GDM1 (cell line): Measurements from ENCODE around the gene TMEM185A.
"Not testable (repeated sequence)": the region's sequence is repeated elsewhere in the genome, so short reads cannot be mapped to it uniquely, and the experiment has no call there.

Experiments used
- DNase-seq: peaks from one replicate; lab custom pipeline; 2025; lab: John Stamatoyannopoulos, UW

Gene TMEM185A

DNA sequence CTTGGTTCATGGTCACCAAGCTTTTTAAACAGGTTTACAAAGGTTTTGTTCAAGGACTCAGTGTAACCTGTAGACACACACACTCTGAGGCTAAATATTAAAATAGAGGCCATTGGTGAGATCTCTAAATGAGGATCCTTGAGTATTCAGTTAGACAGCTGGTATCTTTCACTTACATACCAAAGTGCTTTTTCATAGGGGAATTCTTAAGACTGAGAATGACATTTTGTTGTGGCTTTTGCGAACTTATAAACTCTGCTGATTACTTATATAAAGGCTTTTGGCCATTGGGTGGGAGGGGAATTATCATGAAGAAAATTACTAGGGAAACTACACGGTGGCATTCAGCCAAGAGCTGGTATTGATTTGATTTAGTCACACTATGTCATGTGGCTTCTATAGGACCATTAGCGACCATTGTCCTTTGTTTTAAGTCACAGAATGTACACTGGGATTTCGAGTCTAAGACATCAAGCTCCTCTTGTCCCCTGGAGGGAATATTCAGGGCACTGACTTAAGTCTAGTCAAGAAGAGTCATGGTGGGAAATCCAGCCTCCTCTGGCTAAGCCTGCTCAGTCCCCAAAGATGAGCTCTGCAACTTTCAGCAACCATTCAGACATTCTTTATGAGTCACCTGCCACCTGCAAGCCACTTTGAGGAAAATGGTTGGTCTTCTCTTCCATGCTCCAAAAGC lies 80.2 kb downstream of the TMEM185A start:
- DNase-seq: not testable (repeated sequence)

DNA sequence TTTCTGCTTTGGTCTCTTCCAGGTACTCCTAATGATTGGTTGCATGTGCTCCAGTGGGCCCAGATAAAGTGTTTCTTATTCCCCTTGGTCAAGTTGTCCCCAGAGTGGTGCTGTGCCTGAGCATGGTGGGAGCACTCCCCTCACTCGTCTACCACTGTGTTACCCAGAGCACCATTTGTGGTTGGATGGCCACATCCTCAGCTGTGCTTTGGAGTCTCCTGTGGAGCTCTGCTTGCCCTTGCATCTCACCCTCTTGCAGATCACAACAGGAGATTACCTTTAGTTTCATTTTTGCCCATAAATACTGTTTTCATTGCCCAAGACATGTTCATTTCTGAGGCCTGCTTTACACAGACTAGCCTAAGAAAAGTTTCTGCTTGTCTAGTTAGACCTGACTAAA lies 81.1 kb downstream of the TMEM185A start:
- DNase-seq: not testable (repeated sequence)

DNA sequence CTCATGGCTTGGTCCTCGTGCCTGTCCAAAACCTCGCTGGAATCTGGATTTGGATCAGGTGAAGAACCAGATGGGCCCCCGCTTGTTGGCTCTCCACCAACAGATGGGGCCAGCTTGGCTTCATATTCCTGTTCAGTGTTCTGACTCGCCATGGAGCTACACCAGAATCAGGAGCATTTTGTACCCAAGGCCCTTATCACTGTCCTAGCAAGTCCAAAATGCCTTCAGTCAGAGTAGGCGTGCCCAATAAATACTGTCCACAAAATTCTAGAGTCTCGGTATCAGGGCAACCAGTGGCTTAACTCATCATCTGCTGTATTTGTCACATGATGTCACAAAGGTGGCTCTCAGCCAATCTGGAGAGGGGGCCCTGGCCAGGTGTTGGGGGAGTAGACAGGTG lies 81.9 kb downstream of the TMEM185A start, which contains the start of gene HSFX3:
Gene HSFX3, minus strand, starts transcription at position 224 of the 400 bp plus-strand sequence. Its CDS starts 72 bp downstream, at position 152.
- DNase-seq: not testable (repeated sequence)

DNA sequence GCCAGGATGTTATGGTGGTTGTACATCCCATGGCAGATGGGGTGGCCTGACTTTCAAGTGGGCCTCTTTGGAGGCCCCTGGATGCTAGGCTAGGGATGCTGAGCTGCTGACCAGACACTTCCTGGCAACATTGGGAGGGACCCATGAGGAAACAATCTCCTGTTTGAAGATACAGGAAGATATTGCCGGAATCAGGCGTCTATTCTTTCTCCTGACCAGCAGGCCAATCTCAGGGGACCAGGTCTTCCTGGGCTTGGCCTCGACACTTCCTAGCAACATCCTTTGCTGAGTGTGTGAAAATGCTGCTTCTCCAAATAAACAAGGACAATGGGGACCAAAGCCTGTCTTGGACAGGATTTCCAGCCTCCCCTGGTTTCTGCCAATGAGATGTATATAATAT lies 83.8 kb downstream of the TMEM185A start:
- not testable (repeated sequence) for DNase-seq

DNA sequence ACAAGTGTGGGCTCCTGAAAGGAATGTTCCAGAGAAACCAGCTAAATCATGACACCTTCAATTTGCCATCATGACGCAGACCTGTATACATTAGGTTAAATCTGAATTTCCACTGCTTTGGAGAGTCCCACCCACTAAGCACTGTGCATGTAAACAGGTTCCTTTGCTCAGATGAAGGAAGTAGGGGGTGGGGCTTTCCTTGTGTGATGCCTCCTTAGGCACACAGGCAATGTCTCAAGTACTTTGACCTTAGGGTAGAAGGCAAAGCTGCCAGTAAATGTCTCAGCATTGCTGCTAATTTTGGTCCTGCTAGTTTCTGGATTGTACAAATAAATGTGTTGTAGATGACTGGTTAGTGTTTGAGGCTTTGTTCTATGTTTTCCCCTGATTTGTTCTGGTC lies 84.6 kb downstream of the TMEM185A start:
- DNase-seq: not testable (repeated sequence)
